ENCODE measurements around the gene ZNF2. TPM values are rescaled to one million over a fixed set of nuclear protein-coding genes. Genes with fewer than 3 reads are reported as not detected.
A peak's percentile ranks its signal among the peaks of the same experiment; 100 is the strongest.

ZNF2 gene
- total RNA-seq, 1 donor from 2014 or later, result 0.75 TPM

DNA sequence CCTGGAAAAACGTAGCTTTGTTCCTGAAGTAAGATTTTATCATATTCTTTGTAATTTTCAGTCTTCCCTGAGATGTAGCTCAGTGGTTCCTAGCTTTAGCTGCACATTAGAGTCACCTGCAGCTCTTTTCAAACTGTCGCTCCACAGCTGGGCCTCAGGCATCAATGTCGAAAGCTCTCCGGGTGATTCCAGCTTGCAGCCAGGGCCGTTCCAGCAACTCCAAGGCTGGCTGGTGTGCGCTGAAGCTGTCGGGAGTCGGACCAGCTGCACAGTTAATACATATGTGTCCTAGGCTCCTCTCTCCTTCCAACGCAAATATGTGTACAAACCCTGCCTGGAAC, 609 bp upstream of the ZNF2 start:
- H3K36me3 ChIP-seq, result no peaks in the 10 kb centered on the region
- no peaks in the 10 kb centered on the region for H3K27me3 ChIP-seq
- intact Hi-C loops (cut with DNase I), result loop anchor here (1.0 to 2.0 kb wide), 3 partner anchors 42 to 237 kb away; partner anchors contain the start of genes FAHD2A and ZNF892
- TF ChIP-seq, protein P1, sequence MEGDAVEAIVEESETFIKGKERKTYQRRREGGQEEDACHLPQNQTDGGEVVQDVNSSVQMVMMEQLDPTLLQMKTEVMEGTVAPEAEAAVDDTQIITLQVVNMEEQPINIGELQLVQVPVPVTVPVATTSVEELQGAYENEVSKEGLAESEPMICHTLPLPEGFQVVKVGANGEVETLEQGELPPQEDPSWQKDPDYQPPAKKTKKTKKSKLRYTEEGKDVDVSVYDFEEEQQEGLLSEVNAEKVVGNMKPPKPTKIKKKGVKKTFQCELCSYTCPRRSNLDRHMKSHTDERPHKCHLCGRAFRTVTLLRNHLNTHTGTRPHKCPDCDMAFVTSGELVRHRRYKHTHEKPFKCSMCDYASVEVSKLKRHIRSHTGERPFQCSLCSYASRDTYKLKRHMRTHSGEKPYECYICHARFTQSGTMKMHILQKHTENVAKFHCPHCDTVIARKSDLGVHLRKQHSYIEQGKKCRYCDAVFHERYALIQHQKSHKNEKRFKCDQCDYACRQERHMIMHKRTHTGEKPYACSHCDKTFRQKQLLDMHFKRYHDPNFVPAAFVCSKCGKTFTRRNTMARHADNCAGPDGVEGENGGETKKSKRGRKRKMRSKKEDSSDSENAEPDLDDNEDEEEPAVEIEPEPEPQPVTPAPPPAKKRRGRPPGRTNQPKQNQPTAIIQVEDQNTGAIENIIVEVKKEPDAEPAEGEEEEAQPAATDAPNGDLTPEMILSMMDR (IDR thresholded peaks at IDR 0.05), result no peak
- peak overlapping the region; percentile 81 to 85 for H3K27ac ChIP-seq
- peak overlapping the region; percentile 72 to 79 for H3K4me3 ChIP-seq
- no peaks in the 10 kb centered on the region for H3K9me3 ChIP-seq
- DNase-seq (ENCODE audit: low spot score in 2 of 2), result no peak
- peaks cover 5 to 11% of the 10 kb centered on the region in 2 donors for H3K4me1 ChIP-seq

DNA sequence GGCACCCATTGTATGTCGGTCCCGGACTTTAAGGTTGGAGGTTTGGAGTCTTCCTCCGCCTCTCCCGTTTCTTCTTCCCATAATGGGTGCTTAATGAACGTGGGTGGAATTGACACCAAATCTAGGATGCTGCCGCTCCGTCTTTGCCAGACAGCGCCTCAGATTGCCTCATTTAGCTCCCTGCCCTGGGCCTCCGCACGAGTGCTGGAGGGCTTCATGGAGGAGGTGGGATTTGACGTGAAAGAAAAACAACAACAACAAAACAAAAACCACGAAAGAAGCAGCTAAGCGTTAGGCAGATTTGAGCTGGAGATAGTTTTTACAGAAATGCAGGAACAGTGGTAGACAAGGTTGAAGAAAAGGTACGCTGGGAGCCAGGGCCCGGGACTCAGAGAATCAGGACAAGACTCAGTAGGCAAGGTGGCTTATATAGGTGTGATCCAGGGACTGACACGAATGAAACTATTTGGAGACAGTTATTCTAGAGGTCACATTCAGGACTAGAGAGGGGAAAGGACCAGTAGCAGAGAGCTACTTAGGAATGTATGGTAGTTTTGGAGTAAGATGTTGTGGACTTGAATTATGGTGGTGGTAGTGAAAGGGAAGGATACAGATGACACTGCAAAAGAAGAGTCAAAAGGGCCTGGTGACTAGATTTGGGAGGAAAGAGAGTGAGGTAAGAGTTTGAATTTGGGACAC, 605 bp downstream of the ZNF2 start:
- H3K4me3 ChIP-seq, result peak overlapping the region; percentile 72 to 79
- no peaks in the 10 kb centered on the region for H3K9me3 ChIP-seq
- TF ChIP-seq, protein P1 (IDR thresholded peaks at IDR 0.05), result no peak
- H3K4me1 ChIP-seq, result peaks cover 5 to 11% of the 10 kb centered on the region in 2 donors
- DNase-seq (ENCODE audit: low spot score in 2 of 2), result no peak
- H3K36me3 ChIP-seq, result no peaks in the 10 kb centered on the region
- peak overlapping the region; percentile 81 to 85 for H3K27ac ChIP-seq
- no peaks in the 10 kb centered on the region for H3K27me3 ChIP-seq
- intact Hi-C loops (cut with DNase I), result no loop called here

DNA sequence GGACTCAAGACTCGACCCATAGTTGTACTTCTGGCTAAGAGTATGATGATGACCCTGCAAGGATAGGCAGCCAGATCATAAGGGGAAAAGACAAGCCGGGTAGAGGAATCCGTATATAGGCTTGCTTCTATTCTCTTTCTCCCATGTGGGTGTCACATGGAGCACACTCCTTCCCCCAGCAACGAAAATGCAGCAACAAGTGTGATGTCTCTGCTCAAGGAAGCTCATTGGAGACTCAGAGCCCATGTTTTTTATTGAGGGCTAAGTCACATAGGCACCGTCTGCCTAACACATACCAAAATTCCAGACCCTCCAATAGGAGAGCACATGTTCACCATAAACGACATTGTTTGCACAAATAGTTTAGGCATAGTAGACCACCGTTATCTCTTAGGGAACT, 6.3 kb downstream of the ZNF2 start:
- Histone ChIP-seq H3K27ac (no peak overlapping the region), H3K4me3 (no peak overlapping the region), H3K27me3 (no peaks in the 10 kb centered on the region), H3K9me3 (no peaks in the 10 kb centered on the region), H3K36me3 (peaks cover 2 to 12% of the 10 kb centered on the region in 2 donors), H3K4me1 (no peaks in the 10 kb centered on the region)
- TF ChIP-seq, protein P1 (IDR thresholded peaks at IDR 0.05), result no peak
- no peak for DNase-seq (ENCODE audit: low spot score in 2 of 2)
- intact Hi-C loops (cut with DNase I), result no loop called here

DNA sequence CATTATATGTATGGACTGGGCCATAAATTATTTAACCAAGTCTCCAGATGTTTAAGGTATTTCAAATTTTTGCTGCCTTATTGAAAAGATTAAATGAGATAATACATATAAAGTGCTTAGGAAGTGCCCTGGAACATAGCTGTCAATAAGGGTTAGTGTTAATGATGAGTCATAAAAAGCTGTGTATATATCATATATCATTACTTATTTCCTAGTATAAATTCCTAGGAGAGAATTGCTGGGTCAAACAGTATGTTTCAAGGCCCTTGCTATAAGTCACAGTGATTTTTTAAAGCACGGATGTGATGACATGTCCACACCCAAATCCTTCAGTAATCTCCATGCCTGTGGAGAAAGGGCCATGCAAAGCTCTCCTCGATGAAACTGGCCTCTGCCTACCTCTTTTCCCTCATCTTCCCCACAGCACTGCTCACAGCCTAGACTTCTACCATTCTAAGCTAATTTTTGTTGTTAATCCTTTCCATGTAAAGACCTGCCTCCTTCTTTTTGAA, 8.5 kb downstream of the ZNF2 start:
- Histone ChIP-seq H3K4me3 (no peak overlapping the region), H3K27ac (no peak overlapping the region), H3K9me3 (peaks cover 0 to under 1% of the 10 kb centered on the region in 2 donors), H3K27me3 (no peaks in the 10 kb centered on the region), H3K4me1 (no peaks in the 10 kb centered on the region), H3K36me3 (peaks cover 16 to 34% of the 10 kb centered on the region in 2 donors)
- TF ChIP-seq, protein P1 (IDR thresholded peaks at IDR 0.05), result no peak
- intact Hi-C loops (cut with DNase I), result no loop called here
- DNase-seq (ENCODE audit: low spot score in 2 of 2), result no peak

DNA sequence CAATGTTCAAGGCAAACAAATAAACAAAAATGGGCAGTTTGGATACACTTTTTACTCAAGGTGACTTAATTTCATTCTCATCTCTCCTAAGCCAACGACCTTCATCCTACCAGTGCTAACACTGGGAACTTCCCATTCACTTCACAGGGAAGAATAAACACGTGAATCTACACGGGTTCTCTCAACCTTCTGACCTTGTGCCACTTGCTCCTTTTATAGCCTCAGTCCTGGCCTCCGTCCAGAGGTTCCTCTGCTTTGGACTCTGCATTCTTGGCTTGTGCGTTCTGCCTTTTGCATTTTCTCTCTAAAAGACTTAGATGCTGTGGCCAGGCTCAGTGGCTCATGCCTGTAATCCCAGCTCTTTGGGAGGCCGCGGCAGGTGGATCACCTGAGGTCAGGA, 13.8 kb downstream of the ZNF2 start:
- no peak overlapping the region for H3K27ac ChIP-seq
- intact Hi-C loops (cut with DNase I), result no loop called here
- H3K36me3 ChIP-seq, result peaks cover 52 to 73% of the 10 kb centered on the region in 2 donors
- H3K4me3 ChIP-seq, result no peak overlapping the region
- H3K4me1 ChIP-seq, result no peaks in the 10 kb centered on the region
- no peak for DNase-seq (ENCODE audit: low spot score in 2 of 2)
- TF ChIP-seq, protein P1 (IDR thresholded peaks at IDR 0.05), result no peak
- H3K27me3 ChIP-seq, result no peaks in the 10 kb centered on the region
- peaks cover 4 to 40% of the 10 kb centered on the region in 2 donors for H3K9me3 ChIP-seq

Measured in ascending aorta (tissue), 2 donors.